Lung (tissue), 12 donors: ENCODE measurements around the gene NPEPL1. TPM values are rescaled to one million over a fixed set of nuclear protein-coding genes. Genes with fewer than 3 reads are reported as not detected.

Experiments
- ATAC-seq: fragments of 200-7000 bp; cut with Tn5 transposase; one replicate; pipeline ENCODE4 v1.9.1; 2020; ENCODE audit warnings: moderate number of reproducible peaks; ENCODE audit not compliant: insufficient read depth, low FRiP score
- DNase-seq, 3 donors: peaks; one replicate each; pipeline ENCODE4 v3.0.0-alpha.2; 2013 to 2017
- H3K27ac ChIP-seq, 2 donors: one replicate each; pipeline ENCODE4 v1.5.1; 2013; ENCODE audit warnings: mild to moderate bottlenecking in 2 of 2, moderate library complexity in 2 of 2, control low read depth in 1 of 2, inconsistent platforms in 1 of 2, low read depth in 1 of 2, low read length in 1 of 2
- H3K27me3 ChIP-seq, 3 donors: one replicate each; pipeline ENCODE4 v1.5.1; 2013; ENCODE audit warnings: low read length in 2 of 3; ENCODE audit not compliant: control insufficient read depth in 3 of 3, insufficient read depth in 3 of 3
- H3K36me3 ChIP-seq, 4 donors: one replicate each; pipeline ENCODE4 v1.5.1; 2013; ENCODE audit warnings: low read length in 4 of 4, mild to moderate bottlenecking in 1 of 4, moderate library complexity in 1 of 4; ENCODE audit not compliant: control insufficient read depth in 4 of 4, insufficient read depth in 4 of 4
- H3K4me1 ChIP-seq, 5 donors: one replicate each; pipeline ENCODE4 v1.5.1; 2013; ENCODE audit warnings: low read length in 5 of 5, mild to moderate bottlenecking in 2 of 5, moderate library complexity in 1 of 5; ENCODE audit not compliant: control insufficient read depth in 5 of 5, insufficient read depth in 5 of 5
- H3K4me3 ChIP-seq: one replicate; pipeline ENCODE4 v1.5.1; 2013; ENCODE audit warnings: mild to moderate bottlenecking, control low read depth, moderate library complexity
- H3K9ac ChIP-seq, 2 donors: one replicate each; pipeline ENCODE4 v1.5.1; 2013; ENCODE audit warnings: low read length in 2 of 2, control low read depth in 1 of 2; ENCODE audit not compliant: insufficient read depth in 1 of 2
- H3K9me3 ChIP-seq, 4 donors: one replicate each; pipeline ENCODE4 v1.5.1; 2013; ENCODE audit warnings: low read length in 3 of 4, mild to moderate bottlenecking in 1 of 4, moderate library complexity in 1 of 4; ENCODE audit not compliant: control insufficient read depth in 4 of 4, insufficient read depth in 3 of 4
- WGBS, 2 donors: extraction: QIAGEN DNeasy Blood & Tissue Kit; methylation state at CpG; one replicate each; pipeline ENCODE4 v1.1.7; 2013; 5-methylcytosine and 5-hydroxymethylcytosine counted together
- polyA plus RNA-seq, 2 donors: library from polyadenylated mRNA; stranded (reverse); fragments of 200-250 nt; gene quantifications; one replicate each; pipeline ENCODE4 v1.2.1, GENCODE V29; 2013
- total RNA-seq, 2 donors: library from RNA; depleted of rRNA in 1 of 2; stranded (reverse); fragments of >200 nt in 1 of 2; gene quantifications; one replicate each; pipeline ENCODE4 v1.2.1, GENCODE V29; 2014 to 2021
- TF ChIP-seq, protein P1 (sequence below): IDR thresholded peaks from 2 replicates; pipeline ENCODE4 v1.5.1; 2012; ENCODE audit warnings: mild to moderate bottlenecking; ENCODE audit errors: control extremely low read depth, extremely low read depth
- donor health status: control.
- donor health status: control.
- donor health status: Bipolar disorder and iron deficiency.
- donor health status: healthy.
- donor health status: DM: yes; HTN: yes; CAD: no.

NPEPL1 gene
- total and polyA plus RNA-seq, 4 donors = 24.3 to 46.2 (median 41.2) TPM

DNA sequence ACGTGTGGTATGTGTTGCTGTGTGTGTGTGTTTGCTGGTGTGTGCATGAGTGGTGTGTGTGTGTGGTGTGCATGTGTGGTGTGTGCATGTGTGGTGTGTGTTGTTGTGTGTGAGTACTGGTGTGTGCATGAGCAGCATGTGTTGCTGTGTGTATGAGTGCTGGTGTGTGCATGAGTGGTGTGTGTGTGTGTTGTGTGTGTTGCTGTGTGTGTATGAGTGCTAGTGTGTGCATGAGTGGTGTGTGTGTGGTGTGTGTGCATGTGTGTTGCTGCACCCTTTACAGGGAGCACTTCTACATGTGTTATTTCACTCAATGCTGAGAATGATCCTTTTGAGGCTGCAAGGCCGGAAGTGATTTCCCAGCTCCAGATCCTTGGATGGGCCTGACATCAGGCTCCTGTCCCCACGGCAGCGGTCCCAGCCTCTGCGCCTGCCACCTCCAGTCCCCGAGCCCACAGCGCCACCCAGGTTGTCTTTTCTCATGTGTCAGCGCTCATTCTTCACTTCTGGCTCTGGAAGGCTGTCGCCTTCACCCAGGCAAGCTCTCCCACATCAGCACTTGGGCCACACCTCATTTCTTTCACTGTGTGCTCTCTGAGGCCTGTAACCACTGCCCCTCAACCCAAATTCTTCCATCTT lies 2.6 kb downstream of the NPEPL1 start:
- Histone ChIP-seq H3K36me3 (peaks cover 0 to 37% (median 24%) of the 10 kb centered on the region in 4 donors), H3K27ac (no peak overlapping the region), H3K9me3 (peaks cover 0 to 4% (median 0%) of the 10 kb centered on the region in 4 donors), H3K9ac (no peak overlapping the region), H3K27me3 (peaks cover 0 to 2% (median 0%) of the 10 kb centered on the region in 3 donors), H3K4me1 (peaks cover 0 to 33% (median 17%) of the 10 kb centered on the region in 5 donors), H3K4me3 (no peak overlapping the region)
- ATAC-seq (no peak), DNase-seq (no peak)
- 90 to 97% methylated on average over 9 of the region's 9 CpGs for WGBS, 2 donors
- TF ChIP-seq, protein P1, sequence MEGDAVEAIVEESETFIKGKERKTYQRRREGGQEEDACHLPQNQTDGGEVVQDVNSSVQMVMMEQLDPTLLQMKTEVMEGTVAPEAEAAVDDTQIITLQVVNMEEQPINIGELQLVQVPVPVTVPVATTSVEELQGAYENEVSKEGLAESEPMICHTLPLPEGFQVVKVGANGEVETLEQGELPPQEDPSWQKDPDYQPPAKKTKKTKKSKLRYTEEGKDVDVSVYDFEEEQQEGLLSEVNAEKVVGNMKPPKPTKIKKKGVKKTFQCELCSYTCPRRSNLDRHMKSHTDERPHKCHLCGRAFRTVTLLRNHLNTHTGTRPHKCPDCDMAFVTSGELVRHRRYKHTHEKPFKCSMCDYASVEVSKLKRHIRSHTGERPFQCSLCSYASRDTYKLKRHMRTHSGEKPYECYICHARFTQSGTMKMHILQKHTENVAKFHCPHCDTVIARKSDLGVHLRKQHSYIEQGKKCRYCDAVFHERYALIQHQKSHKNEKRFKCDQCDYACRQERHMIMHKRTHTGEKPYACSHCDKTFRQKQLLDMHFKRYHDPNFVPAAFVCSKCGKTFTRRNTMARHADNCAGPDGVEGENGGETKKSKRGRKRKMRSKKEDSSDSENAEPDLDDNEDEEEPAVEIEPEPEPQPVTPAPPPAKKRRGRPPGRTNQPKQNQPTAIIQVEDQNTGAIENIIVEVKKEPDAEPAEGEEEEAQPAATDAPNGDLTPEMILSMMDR = no peak

DNA sequence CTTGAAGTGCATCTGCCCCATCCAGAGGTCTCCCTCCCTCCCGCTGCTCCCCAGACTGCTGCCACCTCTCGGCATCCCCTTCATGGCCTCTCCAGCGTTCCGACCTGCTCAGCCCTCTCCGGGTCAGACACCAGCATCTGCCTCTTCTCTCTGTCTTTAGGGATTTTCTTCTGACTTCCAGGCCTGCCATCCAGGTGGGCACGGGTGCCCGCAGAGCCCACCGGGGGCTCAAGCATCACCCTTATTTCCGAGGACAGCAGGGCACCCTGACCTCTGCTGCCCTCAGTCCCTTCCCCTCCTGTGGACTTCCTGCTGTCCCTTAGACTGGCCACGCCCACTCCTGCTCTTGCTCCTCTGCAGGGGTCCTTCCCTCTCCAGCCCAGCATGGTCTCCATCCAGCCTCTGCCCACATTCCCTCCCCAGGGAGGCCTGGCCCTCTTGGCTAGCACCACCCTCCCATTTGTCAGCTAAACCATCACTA lies 3.3 kb downstream of the NPEPL1 start:
- H3K36me3 ChIP-seq = peaks cover 2 to 40% (median 24%) of the 10 kb centered on the region in 4 donors
- peak in 1 of 3 donors; percentile 10 for DNase-seq
- no peak for ATAC-seq

DNA sequence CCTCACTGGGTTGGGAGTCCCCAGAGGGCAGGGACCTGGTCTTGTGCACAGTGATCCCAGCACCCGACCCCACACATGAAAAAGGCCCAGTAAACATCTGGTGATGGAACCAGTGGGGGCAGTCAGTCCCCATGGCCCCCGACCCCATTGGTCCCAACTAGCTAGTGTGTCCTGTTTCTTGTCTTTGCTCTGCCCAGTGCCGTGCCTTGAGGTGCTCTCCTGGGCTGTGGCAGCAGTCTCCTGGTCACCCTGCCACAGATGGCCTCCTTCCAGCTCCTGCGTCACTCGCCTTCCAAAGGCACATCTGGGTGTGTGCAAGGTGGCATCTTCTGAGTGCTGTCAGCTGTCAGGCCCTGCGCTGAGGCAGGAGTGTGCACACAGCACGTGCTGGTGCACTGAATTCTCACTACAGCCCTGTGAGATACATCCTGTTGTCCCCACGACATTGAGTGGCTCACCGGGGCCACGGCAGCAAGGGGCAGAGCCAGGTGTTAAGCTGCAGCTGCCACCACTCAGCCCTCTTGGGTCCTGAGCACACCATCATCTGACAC lies 3.9 kb downstream of the NPEPL1 start:
- 94% methylated on average over 10 of the region's 10 CpGs for WGBS, 2 donors
- ATAC-seq = no peak
- peak in 1 of 3 donors; percentile 8 for DNase-seq

More for the DNA sequence above, 3.3 kb downstream of the NPEPL1 start:
- peaks cover 0 to 2% (median 0%) of the 10 kb centered on the region in 3 donors for H3K27me3 ChIP-seq
- TF ChIP-seq, protein P1 = no peak
- 89 to 93% methylated on average over 10 of the region's 10 CpGs for WGBS, 2 donors
- no peak overlapping the region for H3K4me3 ChIP-seq
- H3K9me3 ChIP-seq = peaks cover 0 to 4% (median 0%) of the 10 kb centered on the region in 4 donors
- H3K4me1 ChIP-seq = peaks cover 0 to 30% (median 17%) of the 10 kb centered on the region in 5 donors
- no peak overlapping the region for H3K27ac ChIP-seq
- no peak overlapping the region for H3K9ac ChIP-seq

More for the DNA sequence above, 3.9 kb downstream of the NPEPL1 start:
- no peak overlapping the region for H3K9ac ChIP-seq
- no peak overlapping the region for H3K4me3 ChIP-seq
- no peak overlapping the region for H3K27ac ChIP-seq
- peaks cover 0 to 27% (median 13%) of the 10 kb centered on the region in 5 donors for H3K4me1 ChIP-seq
- peaks cover 2 to 43% (median 24%) of the 10 kb centered on the region in 4 donors for H3K36me3 ChIP-seq
- peaks cover 0 to 4% (median 0%) of the 10 kb centered on the region in 4 donors for H3K9me3 ChIP-seq
- TF ChIP-seq, protein P1 = no peak
- H3K27me3 ChIP-seq = peaks cover 0 to 2% (median 0%) of the 10 kb centered on the region in 3 donors
